ENCODE results near the gene TUBB4B. TPM values are rescaled to one million over a fixed set of nuclear protein-coding genes. Genes with fewer than 3 reads are reported as not detected.

Gene TUBB4B
- total RNA-seq, 1 experiment from 2014 or later: 360 TPM

DNA sequence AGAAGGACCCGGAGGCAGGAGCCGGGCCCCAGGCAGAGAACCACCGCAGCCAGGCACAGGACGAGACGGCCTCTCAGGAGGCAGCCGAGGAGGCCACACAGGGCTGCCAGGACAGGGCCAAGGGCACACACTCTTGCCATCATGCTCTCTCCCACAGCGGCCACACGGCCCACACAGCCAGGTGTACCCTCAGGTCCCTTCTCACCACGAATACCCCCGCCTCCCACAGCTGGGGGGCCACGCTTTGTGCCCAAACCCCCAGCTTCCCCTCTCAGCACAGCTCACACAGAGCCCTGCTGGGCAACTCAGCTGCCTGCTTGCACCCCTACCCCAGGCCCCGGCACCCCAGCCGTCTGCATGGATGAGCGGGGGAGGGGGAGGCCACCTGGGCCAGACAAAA is 47.3 kb upstream of the TUBB4B start:
- no peaks in the 10 kb centered on the region for H3K9me3 Mint-ChIP-seq (ENCODE audit: low read depth, unreplicated experiment)
- H3K4me3 Mint-ChIP-seq (ENCODE audit: low read depth, unreplicated experiment): no peak overlapping the region
- peaks cover 41% of the 10 kb centered on the region for H3K36me3 Mint-ChIP-seq (ENCODE audit: insufficient read depth, unreplicated experiment)
- BruUV-seq (replicated peaks): no TSS peak
- H3K4me1 Mint-ChIP-seq (ENCODE audit: low read depth, unreplicated experiment): peaks cover 35% of the 10 kb centered on the region
- no peak for DNase-seq
- CTCF ChIA-PET: interaction anchor here (0.6 to 1.2 kb wide), 2 partner anchors 33 to 43 kb away, joined by 3 to 4 read pairs; partner anchors contain the start of gene RNF224
- H3K27ac Mint-ChIP-seq (ENCODE audit: unreplicated experiment): no peak overlapping the region
- intact Hi-C loops (cut with micrococcal nuclease; ENCODE audit: unreplicated experiment): no loop called here
- TF ChIP-seq CTCF (IDR thresholded peaks at IDR 0.05; ENCODE audit: unreplicated experiment): no peak
- H3K27me3 Mint-ChIP-seq (ENCODE audit: unreplicated experiment): no peaks in the 10 kb centered on the region

GRCh38 chr9:137194388-137194787 is 46.7 kb upstream of the TUBB4B start:
- DNase-seq: no peak
- peaks cover 38% of the 10 kb centered on the region for H3K4me1 Mint-ChIP-seq (ENCODE audit: low read depth, unreplicated experiment)
- BruUV-seq (replicated peaks): no TSS peak
- intact Hi-C loops (cut with micrococcal nuclease; ENCODE audit: unreplicated experiment): no loop called here
- no peak for TF ChIP-seq CTCF (IDR thresholded peaks at IDR 0.05; ENCODE audit: unreplicated experiment)
- peaks cover 41% of the 10 kb centered on the region for H3K36me3 Mint-ChIP-seq (ENCODE audit: insufficient read depth, unreplicated experiment)
- H3K4me3 Mint-ChIP-seq (ENCODE audit: low read depth, unreplicated experiment): no peak overlapping the region
- no peak overlapping the region for H3K27ac Mint-ChIP-seq (ENCODE audit: unreplicated experiment)
- no peaks in the 10 kb centered on the region for H3K9me3 Mint-ChIP-seq (ENCODE audit: low read depth, unreplicated experiment)
- CTCF ChIA-PET: interaction anchor here (1.2 kb wide), 1 partner anchor 42 kb away, joined by 4 read pairs; no protein-coding TSS in a partner anchor
- no peaks in the 10 kb centered on the region for H3K27me3 Mint-ChIP-seq (ENCODE audit: unreplicated experiment)

DNA sequence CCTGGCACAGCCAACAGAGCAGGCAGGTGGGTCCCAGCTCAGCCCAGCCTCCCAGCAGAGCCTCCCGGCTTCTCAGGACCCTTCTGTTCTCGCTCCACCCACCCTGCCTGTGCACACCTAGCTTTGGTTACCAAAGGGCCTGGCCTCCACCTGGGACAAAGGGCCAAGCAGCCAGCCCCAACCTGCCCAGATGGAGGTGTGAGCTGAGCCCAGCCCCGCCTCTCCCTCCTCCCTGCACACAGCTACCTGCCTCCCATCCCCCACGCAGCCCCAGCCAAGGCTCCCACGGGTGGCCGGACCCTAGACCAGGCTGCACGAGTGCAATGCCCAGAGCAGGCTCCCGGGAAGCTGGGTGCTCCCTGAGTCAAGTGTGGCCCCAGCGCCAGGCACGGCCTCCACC is 46.2 kb upstream of the TUBB4B start:
- DNase-seq: no peak
- TF ChIP-seq CTCF (IDR thresholded peaks at IDR 0.05; ENCODE audit: unreplicated experiment): no peak
- H3K9me3 Mint-ChIP-seq (ENCODE audit: low read depth, unreplicated experiment): no peaks in the 10 kb centered on the region
- H3K4me1 Mint-ChIP-seq (ENCODE audit: low read depth, unreplicated experiment): peaks cover 38% of the 10 kb centered on the region
- intact Hi-C loops (cut with micrococcal nuclease; ENCODE audit: unreplicated experiment): no loop called here
- no peaks in the 10 kb centered on the region for H3K27me3 Mint-ChIP-seq (ENCODE audit: unreplicated experiment)
- no TSS peak for BruUV-seq (replicated peaks)
- peaks cover 42% of the 10 kb centered on the region for H3K36me3 Mint-ChIP-seq (ENCODE audit: insufficient read depth, unreplicated experiment)
- CTCF ChIA-PET: interaction anchor here (1.0 to 1.2 kb wide), 2 partner anchors 20 to 42 kb away, joined by 3 to 4 read pairs; no protein-coding TSS in a partner anchor
- peak overlapping the region; percentile 60 for H3K4me3 Mint-ChIP-seq (ENCODE audit: low read depth, unreplicated experiment)
- H3K27ac Mint-ChIP-seq (ENCODE audit: unreplicated experiment): no peak overlapping the region

- peaks cover 41% of the 10 kb centered on the region for H3K36me3 Mint-ChIP-seq (ENCODE audit: insufficient read depth, unreplicated experiment)
- no peaks in the 10 kb centered on the region for H3K9me3 Mint-ChIP-seq (ENCODE audit: low read depth, unreplicated experiment)
- H3K4me1 Mint-ChIP-seq (ENCODE audit: low read depth, unreplicated experiment): peaks cover 35% of the 10 kb centered on the region
- intact Hi-C loops (cut with micrococcal nuclease; ENCODE audit: unreplicated experiment): no loop called here
- peak; percentile 52 for DNase-seq
- H3K4me3 Mint-ChIP-seq (ENCODE audit: low read depth, unreplicated experiment): peak overlapping the region; percentile 60
- no peak for TF ChIP-seq CTCF (IDR thresholded peaks at IDR 0.05; ENCODE audit: unreplicated experiment)
- H3K27ac Mint-ChIP-seq (ENCODE audit: unreplicated experiment): no peak overlapping the region
- BruUV-seq (replicated peaks): no TSS peak
- no peaks in the 10 kb centered on the region for H3K27me3 Mint-ChIP-seq (ENCODE audit: unreplicated experiment)
- CTCF ChIA-PET: interaction anchor here (0.8 to 1.0 kb wide), 2 partner anchors 19 to 28 kb away, joined by 3 to 7 read pairs; no protein-coding TSS in a partner anchor
Measured at GRCh38 chr9:137195525-137196220, 45.4 kb upstream of the TUBB4B start.
